Embryonic facial prominence (tissue), 1 donor: ENCODE results near the gene ACAP2.

Experiments
- DNase-seq: peaks from one replicate; pipeline ENCODE4 v3.0.0-alpha.2; 2016; ENCODE audit errors: extremely low spot score

Gene ACAP2

DNA sequence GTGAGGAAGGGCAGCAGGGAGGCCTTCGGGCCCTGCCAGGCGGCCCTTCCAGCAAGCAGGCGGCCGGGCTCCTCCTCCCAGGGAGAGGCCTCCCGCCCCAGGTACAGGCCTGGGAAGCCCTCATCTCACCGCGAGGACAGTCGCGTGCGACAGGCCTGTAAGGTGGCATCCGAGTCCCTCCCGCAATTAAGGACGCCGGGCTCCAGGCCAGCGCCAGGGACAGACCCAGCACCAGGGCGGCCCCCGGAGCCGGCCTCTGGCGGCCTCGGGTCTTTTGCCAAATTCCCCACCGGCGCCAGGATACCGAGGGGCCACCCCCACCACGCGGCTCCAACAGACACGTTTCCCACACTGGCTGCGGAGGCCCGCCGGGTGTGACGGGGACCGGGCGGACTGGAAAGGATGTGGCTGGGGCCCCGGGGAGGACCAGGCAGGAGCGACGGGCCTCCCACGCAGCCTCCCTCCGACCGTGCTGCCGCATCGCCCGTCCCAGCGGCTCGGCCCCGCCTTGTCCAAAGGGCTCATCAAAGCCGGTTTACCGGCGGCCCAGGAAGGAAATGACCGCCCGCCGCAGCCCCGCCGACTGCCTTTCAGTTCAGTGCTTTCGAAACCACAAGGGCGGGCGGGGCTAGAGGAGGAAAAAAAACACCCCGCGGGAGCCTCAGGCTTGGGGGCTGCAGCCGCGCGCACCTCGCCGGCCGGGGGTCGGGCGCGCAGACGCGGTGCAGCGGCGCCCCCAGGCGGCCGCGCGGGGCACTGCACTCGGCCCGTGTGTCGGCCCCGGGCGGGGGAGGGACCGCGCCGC, 183.1 kb downstream of the ACAP2 start:
- DNase-seq = peak; percentile 78

- no peak for DNase-seq
These were observed 183.7 kb downstream of the ACAP2 start for GRCh38 chr3:195259154-195259474.

DNA sequence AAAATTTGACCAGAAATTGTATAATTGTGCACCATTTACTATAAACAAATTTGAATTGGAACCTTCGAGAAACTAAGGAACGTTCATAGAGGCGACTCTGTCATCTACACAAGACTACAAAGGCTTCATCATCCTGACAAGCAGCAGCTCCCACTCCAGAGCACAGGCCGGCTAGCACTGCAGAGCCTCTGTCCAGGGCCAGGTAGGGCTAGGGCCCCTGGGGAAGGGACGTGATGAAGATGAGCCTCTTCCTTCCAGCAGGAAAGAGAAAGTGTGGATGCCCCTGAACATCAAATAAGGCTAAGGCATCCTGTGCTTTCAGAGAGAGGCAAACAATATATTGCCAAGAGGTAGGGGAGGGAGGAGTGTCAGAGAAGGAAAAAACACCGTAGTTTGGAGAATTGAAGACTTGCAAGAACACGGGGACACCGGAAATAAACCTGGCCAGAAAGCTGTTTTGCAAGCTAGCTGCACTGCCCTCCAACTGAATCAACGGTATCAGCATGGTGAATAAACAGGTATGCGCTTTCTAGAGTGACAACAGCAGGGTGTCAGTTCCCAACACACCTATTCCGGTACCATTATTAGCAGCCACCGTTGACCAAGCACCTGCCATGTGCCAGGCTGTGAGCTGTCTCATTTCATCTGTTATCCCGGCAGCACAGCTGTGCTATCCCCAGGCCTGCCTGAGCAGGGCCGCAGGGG, 184.2 kb downstream of the ACAP2 start:
- no peak for DNase-seq

GRCh38 chr3:195257454-195258448, 185.1 kb downstream of the ACAP2 start:
- DNase-seq = no peak

DNA sequence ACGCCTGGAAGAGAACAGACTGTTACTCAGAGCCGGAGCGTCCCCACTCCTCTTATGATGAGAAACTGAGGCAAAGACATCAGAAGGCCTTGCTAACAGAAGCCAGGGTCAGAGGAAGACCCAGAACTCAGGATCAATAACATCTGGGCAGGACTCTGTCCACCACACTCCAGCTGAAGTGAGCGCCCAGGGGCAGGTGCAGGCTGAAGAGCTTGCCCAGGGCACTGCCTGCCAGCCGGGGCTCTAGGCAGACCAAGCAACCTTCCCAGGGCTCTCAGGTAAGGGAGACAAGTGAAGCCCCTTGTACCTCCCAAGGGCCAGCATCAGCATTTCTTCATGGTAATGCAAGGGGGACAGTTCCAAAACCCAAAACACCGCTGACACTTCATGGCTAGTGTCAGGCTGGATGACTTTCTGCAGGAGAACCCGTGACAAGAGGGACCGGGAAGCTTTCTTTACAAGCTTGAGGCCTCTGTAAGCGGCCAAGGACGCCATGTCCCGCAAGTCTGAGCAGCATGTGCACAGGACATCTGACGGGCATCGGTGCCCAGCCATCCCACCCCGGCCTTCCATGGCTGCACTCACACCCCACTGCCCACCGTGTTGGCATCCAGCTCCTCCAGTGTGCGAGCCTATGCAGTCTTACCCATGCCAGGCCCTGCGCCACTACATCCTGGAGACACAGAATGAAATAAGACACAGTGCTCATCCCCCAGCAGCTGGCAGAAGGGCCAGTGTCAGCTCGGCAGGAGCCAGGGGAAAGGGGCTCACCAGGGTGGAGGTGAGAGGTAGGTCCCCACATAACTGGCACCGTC, 186.0 kb downstream of the ACAP2 start:
- DNase-seq = no peak

DNA sequence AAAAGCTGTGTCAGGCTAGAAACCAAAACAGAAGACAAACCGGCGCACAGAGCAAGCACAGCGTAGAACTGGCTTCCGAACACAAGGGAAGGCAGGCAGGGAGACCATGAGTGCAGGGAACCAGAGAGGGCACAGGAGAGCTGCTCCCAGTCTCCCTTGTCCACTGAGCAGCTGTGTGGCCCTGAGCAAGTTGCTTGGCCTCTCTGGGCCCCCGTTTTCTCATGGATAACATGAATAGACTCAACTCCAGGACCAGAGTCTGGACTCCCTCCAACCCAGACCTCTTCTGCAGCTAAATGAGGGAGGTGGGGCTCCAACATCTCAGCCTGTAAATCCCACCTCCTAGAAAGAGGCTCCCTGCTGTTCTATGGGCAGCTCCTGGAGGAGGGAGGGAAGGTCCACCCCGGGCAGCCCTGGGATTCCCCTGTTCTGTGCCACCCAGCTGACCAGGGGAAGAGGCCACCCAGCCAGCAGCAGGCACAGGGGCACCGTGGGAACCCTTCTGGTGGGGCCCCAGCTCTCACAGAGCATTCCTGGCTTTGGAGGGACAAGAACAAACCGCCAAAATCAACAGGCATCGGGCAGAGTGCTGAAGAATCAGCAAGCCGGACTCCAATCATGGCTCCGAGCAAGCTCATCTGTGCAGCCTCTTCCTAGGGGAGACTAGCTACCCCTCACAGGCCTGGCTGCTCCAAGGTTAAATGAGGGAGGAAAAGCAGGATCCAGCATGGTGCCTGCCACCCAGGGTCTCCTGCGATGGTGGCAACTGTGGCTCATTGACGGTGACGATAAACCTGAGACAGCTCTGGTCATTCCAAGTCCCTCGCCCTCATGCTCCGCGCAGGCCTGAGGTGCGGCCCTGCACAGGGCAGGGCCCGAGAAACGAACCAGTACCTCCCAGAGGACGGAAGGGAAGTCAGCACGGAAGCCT, 187.0 kb downstream of the ACAP2 start:
- DNase-seq = no peak

DNA sequence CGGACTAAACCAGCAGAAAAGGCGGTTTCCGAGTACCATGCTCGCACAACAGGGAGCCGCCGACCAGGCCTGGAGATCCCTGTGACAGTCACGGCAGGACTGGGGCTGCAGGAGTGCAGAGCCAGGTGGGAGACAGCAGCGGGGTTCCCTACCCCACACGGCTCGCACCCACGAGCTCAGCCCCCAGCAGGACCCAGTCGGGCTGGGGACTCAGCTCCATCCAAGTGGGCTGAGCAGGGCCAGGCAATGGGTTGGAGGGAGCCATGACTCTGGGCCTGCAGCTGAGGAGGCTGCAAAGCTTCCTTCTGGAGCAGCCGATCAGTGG, 187.7 kb downstream of the ACAP2 start:
- no peak for DNase-seq

GRCh38 chr3:195254454-195255175, 188.2 kb downstream of the ACAP2 start:
- DNase-seq = no peak

DNA sequence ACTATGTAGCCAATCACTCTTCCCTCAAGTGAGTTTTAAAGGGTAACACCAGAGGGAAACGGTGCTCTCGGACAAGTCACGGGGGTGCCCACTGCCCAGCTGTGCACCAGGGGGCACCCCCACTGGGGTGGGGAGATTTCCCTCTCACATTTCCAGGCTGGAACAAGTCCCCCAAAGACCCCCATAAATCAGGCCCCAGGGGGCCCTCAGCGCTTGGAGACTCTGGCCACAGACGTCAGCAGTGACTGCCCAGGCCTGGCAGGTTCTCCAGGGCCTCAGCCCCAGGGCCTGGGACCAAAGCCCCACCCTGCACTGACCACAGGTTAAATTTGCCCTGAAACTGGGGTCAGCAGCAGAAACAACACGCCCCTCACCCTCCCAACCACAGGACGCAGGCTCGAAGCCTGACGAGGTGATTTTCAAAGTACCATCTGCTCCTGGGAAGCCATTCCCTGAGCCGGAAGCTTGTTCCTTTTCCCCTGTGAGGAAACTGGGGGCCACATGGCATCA, 188.8 kb downstream of the ACAP2 start:
- DNase-seq = no peak

DNA sequence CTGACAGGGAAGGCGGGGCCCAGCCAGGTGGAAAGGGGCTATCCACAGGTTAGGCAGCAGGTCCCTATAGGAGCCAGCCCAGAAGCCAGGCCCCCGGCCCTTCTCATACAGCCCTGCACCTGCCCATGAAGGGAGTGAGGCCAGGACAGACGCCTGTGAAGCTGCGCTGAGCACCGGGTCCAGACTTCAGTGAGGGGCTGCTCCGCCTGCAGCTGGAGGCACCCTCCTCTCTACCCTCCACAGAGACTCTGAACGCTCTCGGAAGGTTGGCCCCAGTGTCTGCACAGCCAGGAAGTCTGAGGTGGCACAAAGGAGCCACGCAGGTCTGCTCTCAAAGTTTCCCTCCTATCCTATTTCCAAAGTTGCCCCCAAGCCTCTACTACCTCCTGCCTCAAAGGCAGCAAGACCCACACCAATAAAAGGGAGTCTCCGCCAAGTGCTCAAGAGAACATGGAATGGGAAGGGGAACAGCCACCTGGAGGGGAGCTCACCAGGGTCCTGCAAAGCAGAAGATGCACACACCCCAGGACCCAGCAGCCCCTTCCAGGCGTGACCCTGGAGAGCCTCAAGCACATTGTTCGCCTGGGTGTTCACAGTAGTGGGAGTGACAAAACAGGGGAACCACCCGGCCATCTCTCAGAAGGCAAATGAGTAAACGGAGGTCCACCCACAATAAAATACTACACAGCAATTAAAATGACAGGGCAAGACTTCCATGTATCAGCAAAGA, 191.3 kb downstream of the ACAP2 start:
- no peak for DNase-seq

- DNase-seq = no peak
These were observed 192.2 kb downstream of the ACAP2 start for GRCh38 chr3:195250473-195251251.

DNA sequence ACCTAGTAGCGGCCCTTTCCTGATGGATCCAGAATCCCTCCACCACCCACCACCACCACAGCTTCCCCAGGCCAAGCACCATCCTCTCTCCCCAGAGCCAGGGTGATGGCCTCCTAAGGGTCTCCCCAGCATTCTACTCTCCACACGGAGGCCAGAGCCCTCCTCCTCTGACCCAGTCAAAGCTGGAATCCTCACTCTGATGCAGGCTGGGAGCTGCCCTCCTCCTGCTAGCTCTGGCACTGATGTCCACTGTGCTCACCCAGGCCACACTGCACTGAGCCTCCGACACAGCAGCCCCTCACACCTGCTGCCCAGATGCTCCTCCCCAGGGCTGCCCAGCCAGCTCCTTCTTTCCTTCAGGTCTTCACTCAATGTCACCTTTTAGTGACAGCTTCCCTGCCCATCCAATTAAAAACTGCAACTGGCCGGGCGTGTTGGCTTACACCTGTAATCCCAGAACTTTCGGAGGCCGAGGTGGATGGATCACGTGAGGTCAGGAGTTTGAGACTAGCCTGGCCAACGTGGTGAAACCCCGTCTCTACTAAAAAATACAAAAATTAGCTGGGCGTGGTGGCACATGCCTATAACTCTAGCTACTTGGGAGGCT, 192.9 kb downstream of the ACAP2 start:
- DNase-seq = no peak

DNA sequence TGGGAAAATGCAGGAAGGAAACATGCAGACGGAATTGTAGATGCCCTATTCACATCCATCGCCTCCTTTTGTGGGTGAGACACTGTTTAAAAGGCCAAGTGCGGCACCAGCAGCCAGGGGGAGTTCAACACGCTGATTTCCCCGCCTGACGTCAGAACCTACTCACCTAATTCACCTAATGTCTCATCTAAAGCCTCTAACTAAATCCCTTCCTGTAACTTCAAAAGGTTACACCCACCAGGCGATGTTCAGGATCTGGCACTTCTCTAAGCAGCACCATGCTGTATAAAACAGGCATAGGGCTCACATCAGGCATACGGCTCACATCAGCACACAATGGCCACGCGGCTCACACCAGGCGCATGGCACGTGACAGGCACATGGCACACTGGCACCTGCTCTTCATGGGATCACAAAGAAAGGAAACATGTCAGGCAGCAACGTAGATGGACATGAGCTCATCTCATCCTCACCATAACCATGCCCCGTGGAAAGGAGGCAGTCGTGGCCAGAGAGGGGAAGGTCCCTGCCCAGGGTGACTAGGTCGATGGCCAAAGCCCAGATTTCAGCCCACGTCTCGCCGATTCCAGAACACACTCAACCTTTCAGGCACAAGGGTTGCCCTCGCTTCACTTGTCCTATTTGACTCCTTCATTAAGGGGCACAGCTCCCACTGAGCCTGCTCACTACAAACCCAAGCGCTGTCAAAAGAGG, 193.6 kb downstream of the ACAP2 start:
- DNase-seq = no peak

DNA sequence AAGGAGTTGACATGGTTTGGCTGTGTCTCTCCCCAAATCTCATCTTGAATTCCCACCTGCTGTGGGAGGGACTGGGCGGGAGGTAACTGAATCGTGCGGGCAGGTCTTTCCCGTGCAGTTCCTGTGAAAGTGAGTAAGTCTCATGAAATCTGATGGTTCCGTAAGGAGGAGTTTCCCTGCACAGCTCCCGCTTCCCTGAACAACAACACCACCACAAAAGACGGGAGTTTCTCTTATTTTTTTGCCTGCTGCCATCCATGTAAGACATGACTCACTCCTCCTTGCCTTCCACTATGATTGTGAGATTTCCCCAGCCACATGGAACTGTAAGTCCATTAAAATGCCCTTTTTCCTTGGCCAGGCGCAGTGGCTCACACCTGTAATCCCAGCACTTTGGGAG, 194.5 kb downstream of the ACAP2 start:
- no peak for DNase-seq

GRCh38 chr3:195247863-195248189, 195.0 kb downstream of the ACAP2 start:
- DNase-seq = no peak

DNA sequence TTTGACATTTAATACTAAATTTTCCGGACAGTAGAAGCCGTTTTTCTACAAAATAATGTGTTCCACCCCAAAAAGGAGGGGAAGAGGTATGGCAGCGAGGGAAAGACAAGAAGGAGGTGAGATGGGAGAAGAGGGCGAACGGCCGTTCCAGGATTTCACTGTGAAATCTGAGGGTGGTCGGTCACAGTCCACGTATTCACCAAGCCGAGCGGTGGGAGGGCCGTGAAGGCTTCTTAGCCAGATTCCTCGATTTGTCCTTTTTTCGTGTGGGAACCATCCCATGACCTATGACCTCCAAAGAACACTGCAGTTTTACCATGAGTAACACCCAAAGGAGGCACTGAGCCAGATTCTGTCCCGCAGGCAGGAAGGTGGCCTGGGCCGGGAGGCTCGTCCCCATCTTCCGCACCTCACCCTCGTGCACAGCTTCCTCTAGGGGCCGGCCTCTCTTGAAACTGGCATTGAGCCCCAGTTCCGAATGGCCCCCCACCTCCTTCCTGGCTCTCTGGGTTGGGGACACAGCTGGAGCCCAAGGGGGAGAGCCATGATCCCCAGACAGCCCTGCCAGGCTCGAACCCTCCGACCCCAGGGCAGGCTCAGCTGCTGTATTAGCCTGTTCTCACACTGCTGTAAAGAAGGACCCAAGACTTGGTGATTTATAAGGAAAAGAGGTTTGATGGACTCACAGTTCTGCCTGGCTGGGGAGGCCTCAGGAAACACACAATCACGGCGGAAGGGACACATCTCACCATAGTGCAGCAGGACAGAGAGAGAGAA, 195.5 kb downstream of the ACAP2 start:
- no peak for DNase-seq
